Caco-2 (cell line): ENCODE data around the gene PRSS38. TPM values are rescaled to one million over a fixed set of nuclear protein-coding genes. Genes with fewer than 3 reads are reported as not detected.

Experiments
- BruUV-seq: library from RNA; stranded (reverse); fragments of 400-500 nt; replicated peaks from 2 replicates; lab custom pipeline; 2021; lab: Mats Ljungman, UMichigan
- CTCF ChIA-PET: fragments of 300-600 bp; sonication (Branson Sonifier 250); formaldehyde crosslinking; loops from one replicate; lab custom pipeline; 2022; ENCODE audit warnings: antibody characterized with exemption; lab: Charles Lee
- POLR2A ChIA-PET: fragments of 300-600 bp; sonication (Branson Sonifier 250); formaldehyde crosslinking; loops from one replicate; lab custom pipeline; 2022; ENCODE audit warnings: antibody characterized with exemption; lab: Charles Lee
- DNase-seq, 2 experiments: peaks; one replicate each; pipeline versions ENCODE4 v3.0.0 to v3.0.0-alpha.2; 2020 to 2022
- H3K27me3 ChIP-seq: replicated peaks from 2 replicates; pipeline ENCODE4 v1.6.0; 2011; ENCODE audit warnings: low read length; ENCODE audit not compliant: control insufficient read depth, insufficient read depth
- H3K36me3 ChIP-seq: 2 replicates; pipeline ENCODE4 v1.5.1; 2011; ENCODE audit warnings: low read length; ENCODE audit not compliant: control insufficient read depth, insufficient read depth
- H3K4me1 ChIP-seq: fragments of 250-450 bp; sonication (Bioruptor Pico); 2 replicates; pipeline ENCODE4 v1.5.1; 2020; ENCODE audit warnings: mild to moderate bottlenecking
- H3K4me3 ChIP-seq: 2 replicates; pipeline ENCODE4 v1.5.1; 2011; ENCODE audit warnings: low read depth, mild to moderate bottlenecking, control low read depth, low read length
- H3K9me3 ChIP-seq: fragments of 250-450 bp; sonication (Bioruptor Pico); 2 replicates; pipeline ENCODE4 v1.5.1; 2020; ENCODE audit warnings: mild to moderate bottlenecking, moderate library complexity
- H3K27ac Mint-ChIP-seq: one replicate; pipeline ENCODE4 v1.8.0; 2022; ENCODE audit warnings: mixed read lengths; ENCODE audit not compliant: unreplicated experiment
- H3K27me3 Mint-ChIP-seq: one replicate; pipeline ENCODE4 v1.8.0; 2022; ENCODE audit warnings: mixed read lengths; ENCODE audit not compliant: insufficient read depth, unreplicated experiment
- H3K36me3 Mint-ChIP-seq: one replicate; pipeline ENCODE4 v1.8.0; 2022; ENCODE audit warnings: mild to moderate bottlenecking, mixed read lengths; ENCODE audit not compliant: insufficient read depth, unreplicated experiment
- H3K4me1 Mint-ChIP-seq: one replicate; pipeline ENCODE4 v1.8.0; 2022; ENCODE audit warnings: low read depth, mixed read lengths; ENCODE audit not compliant: unreplicated experiment
- H3K4me3 Mint-ChIP-seq: one replicate; pipeline ENCODE4 v1.8.0; 2022; ENCODE audit warnings: mild to moderate bottlenecking, moderate library complexity, mixed read lengths; ENCODE audit not compliant: unreplicated experiment
- H3K9me3 Mint-ChIP-seq: one replicate; pipeline ENCODE4 v1.8.0; 2022; ENCODE audit warnings: mixed read lengths; ENCODE audit not compliant: unreplicated experiment
- CTCF ChIP-seq, 2 experiments: fragments of 200-600 bp in 1 of 2; IDR thresholded peaks; 1 replicate in 1 of 2; 2 replicates in 1 of 2; pipeline versions ENCODE4 v1.5.1 to v1.8.0; 2011 to 2022; ENCODE audit warnings: antibody characterized with exemption in 1 of 2, control low read depth in 1 of 2, inconsistent platforms in 1 of 2, low read depth in 1 of 2, low read length in 1 of 2, mild to moderate bottlenecking in 1 of 2, moderate library complexity in 1 of 2; ENCODE audit not compliant: insufficient read depth in 1 of 2, severe bottlenecking in 1 of 2, unreplicated experiment in 1 of 2
- intact Hi-C: fragments of 100-400 bp; cut with micrococcal nuclease; formaldehyde crosslinking; loops from one replicate; pipeline ENCODE4 v1.10.0; 2022; ENCODE audit not compliant: unreplicated experiment
- total RNA-seq: library from RNA; stranded (reverse); gene quantifications from 2 replicates; pipeline ENCODE4 v1.2.3, GENCODE V29; 2022

PRSS38 gene
- total RNA-seq, 1 experiment from 2014 or later, result not detected

- no peaks in the 10 kb centered on the region for H3K4me1 Mint-ChIP-seq
- no peak for TF ChIP-seq CTCF (IDR thresholded peaks at IDR 0.05; ENCODE audit: insufficient read depth in 1 of 2, low read depth in 1 of 2, low read length in 1 of 2, severe bottlenecking in 1 of 2, unreplicated experiment in 1 of 2)
- CTCF ChIA-PET, result no interaction called here
- POLR2A ChIA-PET, result no interaction called here
- intact Hi-C loops, result no loop called here
- no peaks in the 10 kb centered on the region for H3K36me3 Mint-ChIP-seq
- no peak overlapping the region for H3K4me3 ChIP-seq
- no peak for DNase-seq
- H3K9me3 ChIP-seq, result peaks cover 9% of the 10 kb centered on the region; the same call in 1 of the 2 replicates
- H3K4me3 Mint-ChIP-seq, result no peak overlapping the region
- no peaks in the 10 kb centered on the region for H3K4me1 ChIP-seq
- no peaks in the 10 kb centered on the region for H3K27me3 ChIP-seq
- no TSS peak for BruUV-seq
- H3K27ac Mint-ChIP-seq, result no peak overlapping the region
- peaks cover 12% of the 10 kb centered on the region for H3K27me3 Mint-ChIP-seq
- peaks cover 10% of the 10 kb centered on the region for H3K9me3 Mint-ChIP-seq
- H3K36me3 ChIP-seq, result no peaks in the 10 kb centered on the region
Measured at GRCh38 chr1:227824204-227824603, 8.7 kb downstream of the PRSS38 start.

- ChIA-PET POLR2A (no interaction called here), CTCF (no interaction called here)
- Histone ChIP-seq H3K36me3 (no peaks in the 10 kb centered on the region), H3K27me3 (no peaks in the 10 kb centered on the region), H3K4me1 (no peaks in the 10 kb centered on the region), H3K9me3 (no peaks in the 10 kb centered on the region), H3K4me3 (no peak overlapping the region)
- no TSS peak for BruUV-seq
- no peak overlapping the region for H3K4me3 Mint-ChIP-seq
- peaks cover 18% of the 10 kb centered on the region for H3K27me3 Mint-ChIP-seq
- no peaks in the 10 kb centered on the region for H3K36me3 Mint-ChIP-seq
- DNase-seq, result no peak
- H3K27ac Mint-ChIP-seq, result no peak overlapping the region
- intact Hi-C loops, result no loop called here
- H3K4me1 Mint-ChIP-seq, result no peaks in the 10 kb centered on the region
- no peaks in the 10 kb centered on the region for H3K9me3 Mint-ChIP-seq
- no peak for TF ChIP-seq CTCF (IDR thresholded peaks at IDR 0.05; ENCODE audit: insufficient read depth in 1 of 2, low read depth in 1 of 2, low read length in 1 of 2, severe bottlenecking in 1 of 2, unreplicated experiment in 1 of 2)
Measured at GRCh38 chr1:227828786-227829185, 13.3 kb downstream of the PRSS38 start.

GRCh38 chr1:227838181-227838580, 22.7 kb downstream of the PRSS38 start:
- intact Hi-C loops, result no loop called here
- Mint-ChIP-seq H3K27me3 (peaks cover 3% of the 10 kb centered on the region), H3K4me1 (no peaks in the 10 kb centered on the region), H3K4me3 (no peak overlapping the region), H3K27ac (no peak overlapping the region), H3K9me3 (no peaks in the 10 kb centered on the region), H3K36me3 (no peaks in the 10 kb centered on the region)
- Histone ChIP-seq H3K27me3 (no peaks in the 10 kb centered on the region), H3K9me3 (no peaks in the 10 kb centered on the region), H3K36me3 (no peaks in the 10 kb centered on the region), H3K4me3 (no peak overlapping the region), H3K4me1 (no peaks in the 10 kb centered on the region)
- no TSS peak for BruUV-seq
- no peak for TF ChIP-seq CTCF (IDR thresholded peaks at IDR 0.05; ENCODE audit: insufficient read depth in 1 of 2, low read depth in 1 of 2, low read length in 1 of 2, severe bottlenecking in 1 of 2, unreplicated experiment in 1 of 2)
- CTCF ChIA-PET, result no interaction called here
- DNase-seq, result no peak
- POLR2A ChIA-PET, result no interaction called here
